A172 (cell line): ENCODE measurements around the gene DCP1B. TPM values are rescaled to one million over a fixed set of nuclear protein-coding genes. Genes with fewer than 3 reads are reported as not detected.

Experiments used
- DNase-seq: peaks from one replicate; pipeline ENCODE4 v3.0.0-alpha.2; 2015; ENCODE audit warnings: low spot score
- total RNA-seq: library from RNA; depleted of rRNA; stranded (reverse); fragments of >200 nt; shearing (Covaris generic); gene quantifications from 2 replicates; pipeline ENCODE4 v1.2.3, GENCODE V29; 2014; rRNA removed

Gene DCP1B
- total RNA-seq, 1 experiment from 2014 or later = 4.9 TPM

- DNase-seq = no peak
Measured at GRCh38 chr12:1896964-1897363, 107.3 kb downstream of the DCP1B start.

Other genes with a start within 250 kb of the DCP1B start
- not detected in 2 replicates for gene LRTM2, start 183.9 kb downstream of the DCP1B start, total RNA-seq
- gene CACNA2D4, start 85.8 kb downstream of the DCP1B start, total RNA-seq = not detected in 2 replicates
- gene CACNA1C, start 48.5 kb upstream of the DCP1B start, total RNA-seq = 0.05 and 0.22 TPM in 2 replicates